HTR-8/SVneo (cell line): Measurements from ENCODE around the gene DCTD.

Experiments used
- DNase-seq: peaks from one replicate; pipeline ENCODE4 v3.0.0; 2011; ENCODE audit warnings: low spot score, mixed read lengths; ENCODE audit not compliant: insufficient read length
- FAIRE-seq: peaks from 2 replicates; lab custom pipeline; 2011; peaks lifted over from hg19 to GRCh38; lab: Jason Lieb, UNC

The DCTD gene

DNA sequence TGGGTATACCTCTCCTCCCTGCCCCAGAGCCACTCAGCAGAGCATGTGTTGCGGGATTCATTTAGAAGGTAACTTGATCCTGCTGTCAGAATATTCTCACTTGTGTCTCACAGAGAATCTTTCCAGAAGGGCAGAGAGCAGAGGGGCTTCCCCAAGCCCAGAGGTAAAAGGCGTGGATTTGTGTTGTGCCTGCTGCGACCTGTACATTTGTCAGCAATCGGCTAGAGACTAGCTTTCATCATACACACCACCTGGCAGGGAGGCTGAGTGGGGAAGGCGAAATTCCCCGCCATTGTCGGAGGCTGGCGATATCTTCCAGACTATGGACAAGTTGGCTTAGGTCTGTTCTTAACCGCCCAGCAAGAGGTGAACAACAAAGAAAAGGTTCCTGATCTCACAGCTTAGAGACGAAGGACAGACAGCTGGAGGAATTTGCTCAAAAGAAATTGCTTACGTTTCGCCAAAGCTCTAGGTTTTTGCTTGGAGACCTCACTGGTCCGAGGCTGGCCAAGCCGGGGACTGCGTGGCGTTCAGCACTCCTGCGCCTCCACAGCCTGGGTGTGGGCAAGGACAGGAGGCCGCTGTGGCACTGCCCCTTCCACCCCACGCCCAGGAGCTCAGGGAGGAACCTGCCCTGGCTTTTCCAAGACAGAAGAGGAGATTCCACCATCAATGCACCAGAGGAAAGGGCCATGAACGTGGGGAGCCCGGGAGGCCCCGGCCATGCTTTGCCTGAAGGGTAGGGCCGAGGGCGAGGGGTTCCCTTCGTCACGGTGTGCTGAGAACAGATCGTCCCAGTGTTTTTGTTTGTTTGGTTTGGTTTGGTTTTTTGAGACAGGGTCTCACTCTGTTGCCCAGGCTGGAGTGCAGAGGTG lies 69.4 kb downstream of the DCTD start:
- DNase-seq: no peak
- no peak for FAIRE-seq

DNA sequence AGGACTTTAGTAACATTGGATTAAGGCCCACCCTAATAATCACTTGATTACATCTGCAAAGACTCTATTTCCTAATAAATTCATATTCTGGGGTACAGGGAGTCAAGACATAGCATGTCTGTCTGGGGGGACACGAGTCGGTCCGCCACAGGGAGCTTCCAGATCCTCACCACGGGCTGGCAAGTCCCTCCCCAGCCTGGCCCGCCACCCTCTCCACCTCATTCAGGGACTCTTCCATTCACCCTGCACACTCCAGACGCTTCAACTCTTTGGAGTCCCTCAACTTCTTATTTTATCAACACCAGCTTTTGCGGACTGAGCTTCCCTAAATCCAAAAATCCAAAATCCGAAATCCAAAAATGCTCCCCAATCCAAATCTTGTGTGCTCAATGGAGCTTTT lies 71.2 kb downstream of the DCTD start:
- DNase-seq (no peak), FAIRE-seq (no peak)

- DNase-seq (no peak), FAIRE-seq (no peak)
These were observed 71.6 kb downstream of the DCTD start for GRCh38 chr4:182845618-182846017.

GRCh38 chr4:182843808-182844325 lies 73.3 kb downstream of the DCTD start:
- FAIRE-seq (no peak), DNase-seq (no peak)

DNA sequence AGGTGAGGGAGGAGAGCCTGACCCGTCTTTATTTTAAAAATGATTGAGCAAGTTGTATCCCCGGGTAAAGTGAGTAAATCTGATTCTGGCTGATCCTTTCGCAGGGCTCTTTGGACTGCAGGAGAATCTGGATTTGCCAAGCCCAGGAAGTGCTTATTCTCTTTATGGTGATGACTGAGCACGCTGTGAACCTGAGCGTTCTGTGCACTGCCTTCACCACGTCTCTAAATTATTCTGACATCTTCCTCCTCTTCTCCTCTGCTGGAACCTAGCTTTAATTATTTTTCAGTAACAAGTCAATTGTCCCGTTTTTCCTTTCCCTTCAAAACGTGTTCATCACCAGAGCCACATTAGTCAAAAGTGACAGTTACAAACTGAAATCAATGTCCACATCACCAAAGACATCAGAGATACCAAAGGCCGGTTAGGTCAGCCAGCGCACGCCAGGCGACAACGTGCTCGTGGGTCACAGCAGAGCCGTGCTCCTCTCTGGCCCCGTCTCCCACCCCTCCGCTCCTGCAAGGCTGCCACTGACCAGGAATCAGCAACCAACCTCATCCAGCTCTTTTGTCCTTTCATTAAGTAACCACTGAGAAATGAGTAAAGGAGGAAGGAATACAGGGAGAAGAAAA lies 74.3 kb downstream of the DCTD start:
- no peak for FAIRE-seq
- no peak for DNase-seq

GRCh38 chr4:182842104-182842600 lies 75.0 kb downstream of the DCTD start:
- DNase-seq: no peak
- FAIRE-seq: no peak

GRCh38 chr4:182840108-182840507 lies 77.1 kb downstream of the DCTD start:
- no peak for DNase-seq
- FAIRE-seq: no peak
